Suppressor macrophage treated with lipopolysaccharide for 1 hour (primary cell): ENCODE measurements around the gene CDK2AP2.
"Not testable (repeated sequence)": the region's sequence is repeated elsewhere in the genome, so short reads cannot be mapped to it uniquely, and the experiment has no call there.

Source experiments
- DNase-seq, 3 donors: peaks; one replicate each; pipeline ENCODE4 v3.0.0-alpha.2; 2020 to 2022

CDK2AP2 gene

DNA sequence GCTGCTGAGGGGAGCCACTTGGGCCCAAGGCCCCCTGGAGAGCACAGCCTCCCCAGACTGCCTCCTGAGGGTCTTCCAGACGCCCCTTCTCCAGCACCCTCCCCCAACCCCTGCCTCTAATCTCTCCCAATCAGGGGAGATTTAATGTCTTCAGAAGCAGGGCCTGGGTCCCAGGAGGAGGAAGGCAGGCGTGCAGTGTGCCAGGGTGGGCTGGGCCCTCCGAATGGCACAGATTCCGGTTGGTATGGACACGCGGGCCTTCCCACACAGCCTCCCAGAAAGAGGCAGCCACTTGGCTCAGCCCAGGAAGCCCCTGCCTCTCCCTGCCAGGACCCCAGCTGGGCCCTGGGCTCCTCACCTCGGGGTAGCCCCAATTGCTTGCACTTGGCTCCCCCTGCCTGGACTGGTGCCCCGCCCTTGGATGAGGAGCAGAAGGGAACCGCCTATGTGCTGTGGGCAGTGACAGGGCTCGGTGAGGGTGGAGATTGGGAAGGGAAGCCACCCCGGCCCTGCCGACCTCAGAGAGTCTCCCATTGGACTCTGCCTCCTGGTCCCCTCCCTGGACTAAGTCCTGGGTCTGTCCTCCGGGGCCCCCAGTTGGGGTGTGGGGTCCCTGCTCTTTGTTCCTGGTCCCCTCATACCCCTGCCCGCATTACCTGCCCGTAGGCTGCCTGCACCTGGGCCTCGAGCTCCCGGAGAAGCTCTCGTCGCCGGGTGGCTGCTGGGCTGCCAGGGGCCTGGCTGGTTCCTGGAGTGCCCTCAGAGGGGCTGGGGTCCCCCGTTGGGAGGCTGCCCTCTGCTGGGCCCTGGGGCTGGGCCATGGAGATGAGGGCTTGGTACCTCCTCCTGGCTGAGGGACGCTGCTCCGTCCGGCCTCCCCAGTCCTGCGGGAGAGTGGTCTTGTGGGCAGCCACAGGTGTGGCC is 15.9 kb upstream of the CDK2AP2 start:
- DNase-seq = no peak

GRCh38 chr11:67522844-67523555 is 15.0 kb upstream of the CDK2AP2 start, which contains the start of gene CABP2:
TSS of gene CABP2 (minus strand) at chr11:67523446. CDS start at chr11:67523326, 120 bp downstream.
- no peak for DNase-seq

DNA sequence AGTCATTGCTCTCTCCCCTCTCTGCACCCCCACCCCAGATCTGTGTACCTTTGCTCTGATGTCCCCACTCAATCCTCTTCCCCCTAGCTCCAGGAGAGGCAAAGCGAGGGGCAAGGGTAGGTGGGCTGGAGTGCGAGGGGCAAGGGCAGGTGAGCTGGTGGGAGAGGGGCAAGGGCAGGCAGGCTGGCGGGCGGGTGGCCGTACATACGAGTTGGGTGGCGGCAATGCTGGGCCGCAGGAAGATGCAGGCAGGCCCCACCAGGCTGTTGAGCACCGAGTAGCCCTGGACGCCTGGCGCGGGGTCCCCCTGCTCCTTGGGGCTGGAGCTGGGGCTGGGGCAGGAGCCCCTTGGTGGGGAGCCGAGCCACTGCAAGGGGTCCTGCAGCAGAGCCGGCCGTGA is 14.4 kb upstream of the CDK2AP2 start:
- no peak for DNase-seq

GRCh38 chr11:67521924-67522323 is 14.0 kb upstream of the CDK2AP2 start:
- DNase-seq = no peak

DNA sequence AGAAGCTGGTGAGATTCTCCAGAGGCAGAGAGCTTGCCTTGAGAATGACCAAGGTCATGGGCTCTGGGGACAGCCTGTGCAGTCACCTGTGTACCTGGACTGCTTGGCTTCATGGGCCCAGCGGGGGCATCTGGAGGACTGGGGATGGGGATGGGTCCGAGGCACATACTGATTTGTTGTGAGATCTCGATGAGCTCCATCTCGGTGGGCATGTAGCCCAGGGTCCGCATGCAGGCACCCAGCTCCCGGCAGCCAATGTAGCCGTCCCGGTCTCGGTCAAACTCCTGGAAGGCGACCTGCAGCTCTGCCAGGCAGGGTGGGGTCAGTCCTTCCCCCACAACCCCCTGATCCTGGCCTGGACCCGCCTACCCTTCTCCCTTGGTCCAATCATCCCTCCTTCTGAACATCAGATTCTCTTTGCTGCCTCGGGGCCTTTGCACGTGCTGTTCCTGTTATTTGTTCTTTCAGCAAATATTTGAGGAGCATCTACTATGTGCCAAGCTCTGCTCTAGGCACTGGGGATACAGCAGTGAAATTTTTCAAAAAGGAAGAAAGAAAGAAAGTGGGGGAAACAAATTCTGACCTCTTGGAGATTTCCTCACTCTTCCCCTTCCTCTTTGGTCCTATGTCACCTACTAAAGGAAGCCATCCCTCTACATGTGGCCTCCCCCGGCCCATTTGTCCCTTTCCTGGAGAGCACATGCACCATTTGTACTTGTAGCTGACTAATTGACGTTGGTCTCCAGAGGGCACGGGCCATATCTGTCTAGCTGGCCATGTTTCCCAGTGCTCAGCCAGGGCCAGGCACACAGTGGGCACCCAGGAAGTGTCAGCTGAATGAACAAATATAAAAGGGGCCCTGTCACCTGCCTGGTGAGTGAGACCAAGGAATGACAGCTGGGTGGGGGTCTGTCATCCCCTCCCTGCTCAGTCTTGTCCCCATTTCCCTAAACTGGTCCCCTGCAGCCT is 13.2 kb upstream of the CDK2AP2 start:
- DNase-seq = no peak

GRCh38 chr11:67519726-67520125 is 11.8 kb upstream of the CDK2AP2 start:
- no peak for DNase-seq

GRCh38 chr11:67517784-67518552 is 10.0 kb upstream of the CDK2AP2 start:
- DNase-seq = no peak

- no peak for DNase-seq
Observed at GRCh38 chr11:67516806-67517205, 8.8 kb upstream of the CDK2AP2 start.

DNA sequence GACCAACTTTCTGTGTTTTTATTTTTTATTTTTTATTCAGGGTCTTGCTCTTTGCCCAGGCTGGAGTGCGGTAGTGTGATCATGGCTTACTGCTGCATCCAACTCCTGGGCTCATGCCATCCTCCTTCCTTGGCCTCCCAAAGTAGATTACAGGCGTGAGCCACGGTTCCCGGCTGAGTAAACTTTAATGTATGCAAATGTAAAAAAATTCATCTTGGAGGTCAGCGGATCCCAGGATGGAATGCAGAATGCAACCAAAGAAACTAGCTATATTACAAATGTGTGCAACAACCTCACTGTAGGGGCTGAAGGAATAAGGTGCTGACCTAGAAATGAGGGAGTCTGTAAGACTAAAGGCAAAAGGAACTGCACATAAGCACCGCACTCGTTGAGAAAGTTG is 6.2 kb upstream of the CDK2AP2 start:
- no peak for DNase-seq

DNA sequence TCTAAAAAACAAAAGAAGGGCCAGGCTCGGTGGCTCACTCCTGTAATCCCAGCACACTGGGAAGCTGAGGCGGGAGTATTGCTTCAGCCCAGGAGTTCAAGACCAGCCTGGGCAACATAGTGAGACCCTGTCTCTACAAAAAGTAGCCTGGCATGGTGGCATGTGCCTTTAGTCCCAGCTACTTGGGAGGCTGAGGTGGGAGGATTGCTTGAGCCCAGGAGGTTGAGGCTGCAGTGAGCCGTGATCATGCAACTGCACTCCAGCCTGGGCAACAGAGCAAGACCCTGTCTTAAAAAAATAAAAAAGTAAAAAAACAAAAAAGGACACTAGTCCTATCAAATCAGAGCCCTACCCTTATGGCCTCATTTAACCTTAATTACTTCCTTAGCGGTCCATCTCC is 3.6 kb upstream of the CDK2AP2 start:
- not testable (repeated sequence) for DNase-seq

DNA sequence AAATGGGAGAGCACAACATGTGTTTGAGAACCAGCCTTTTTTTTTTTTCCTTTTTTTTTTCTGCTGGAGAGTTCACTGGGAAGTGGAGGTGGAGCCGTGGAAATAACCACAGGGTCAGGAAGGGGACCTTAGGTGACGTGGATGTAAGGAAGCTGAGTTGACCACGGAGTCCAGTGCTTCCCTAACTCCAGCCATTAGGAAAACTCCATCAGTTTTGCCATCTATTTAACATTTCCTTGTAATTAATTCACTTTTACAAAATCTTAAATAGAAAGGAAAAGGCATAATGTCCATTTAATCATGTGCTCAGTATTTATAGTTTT is 2.0 kb upstream of the CDK2AP2 start:
- DNase-seq = no peak

GRCh38 chr11:67508486-67509121 is 642 bp upstream of the CDK2AP2 start:
- DNase-seq = peak; percentile 97 to 99 (median 99)

DNA sequence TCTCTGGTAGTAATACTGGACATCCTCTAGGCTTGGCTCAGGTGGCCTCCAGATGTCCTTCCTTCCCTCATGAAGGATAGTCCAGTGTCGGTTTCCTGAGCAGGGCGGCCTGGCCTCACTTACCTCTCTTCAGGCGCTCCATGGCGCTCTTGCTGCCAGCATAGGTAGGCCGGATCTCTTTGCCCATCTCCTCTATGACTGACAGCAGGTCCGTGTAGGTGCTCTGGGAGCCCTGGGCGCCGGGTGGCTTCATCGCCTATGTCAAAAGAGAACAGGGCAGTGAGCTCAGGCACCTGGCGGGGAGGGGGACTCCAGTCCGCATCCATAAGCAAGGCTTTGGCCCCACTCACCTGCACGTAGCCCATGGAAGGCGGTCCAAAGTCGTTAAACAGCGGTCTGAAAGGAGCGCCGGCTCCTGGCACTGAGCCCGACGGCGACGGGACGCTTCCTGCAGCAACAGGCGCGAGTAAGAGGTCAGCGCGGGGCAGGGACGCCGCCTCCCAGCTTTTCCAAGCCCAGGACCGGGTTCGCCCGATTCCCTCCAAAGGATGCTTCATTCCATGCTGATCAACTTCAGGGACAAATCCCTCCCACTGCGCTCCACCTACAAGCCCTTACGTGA is 609 bp downstream of the CDK2AP2 start:
- DNase-seq = no peak

DNA sequence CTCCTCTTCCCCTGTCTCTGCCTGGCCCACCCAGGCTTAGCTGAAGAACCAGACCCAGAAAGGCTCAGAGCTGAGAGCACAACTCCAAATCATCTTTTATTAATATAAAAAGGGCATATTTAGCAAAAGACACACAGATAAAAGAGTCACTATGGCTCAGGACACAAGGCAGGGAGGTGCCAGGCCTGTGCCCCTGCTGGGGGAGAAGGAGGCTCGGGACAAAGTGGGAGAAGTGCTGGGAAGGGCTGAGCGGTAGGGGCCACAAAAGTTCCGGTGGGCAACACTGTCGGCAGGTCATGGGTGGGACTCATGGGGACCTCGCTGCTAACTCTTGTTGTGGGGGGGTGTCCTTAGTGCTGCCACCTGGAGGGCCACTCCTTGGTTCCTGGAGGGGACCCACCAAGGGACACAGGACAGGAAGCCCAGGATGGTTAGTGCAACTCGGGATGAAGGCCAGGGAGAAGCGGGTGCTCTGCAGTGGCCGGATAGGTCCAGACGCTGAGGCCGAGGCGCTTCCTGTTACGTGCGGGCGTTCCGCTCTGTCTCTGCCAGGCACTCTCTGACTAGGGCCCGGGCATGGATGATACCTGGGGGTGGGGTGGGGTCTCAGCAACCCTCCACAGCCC is 1.4 kb downstream of the CDK2AP2 start:
- DNase-seq = no peak

- DNase-seq = peak; percentile 98 to 99 (median 99)
Observed at GRCh38 chr11:67505605-67506396, 2.2 kb downstream of the CDK2AP2 start.

DNA sequence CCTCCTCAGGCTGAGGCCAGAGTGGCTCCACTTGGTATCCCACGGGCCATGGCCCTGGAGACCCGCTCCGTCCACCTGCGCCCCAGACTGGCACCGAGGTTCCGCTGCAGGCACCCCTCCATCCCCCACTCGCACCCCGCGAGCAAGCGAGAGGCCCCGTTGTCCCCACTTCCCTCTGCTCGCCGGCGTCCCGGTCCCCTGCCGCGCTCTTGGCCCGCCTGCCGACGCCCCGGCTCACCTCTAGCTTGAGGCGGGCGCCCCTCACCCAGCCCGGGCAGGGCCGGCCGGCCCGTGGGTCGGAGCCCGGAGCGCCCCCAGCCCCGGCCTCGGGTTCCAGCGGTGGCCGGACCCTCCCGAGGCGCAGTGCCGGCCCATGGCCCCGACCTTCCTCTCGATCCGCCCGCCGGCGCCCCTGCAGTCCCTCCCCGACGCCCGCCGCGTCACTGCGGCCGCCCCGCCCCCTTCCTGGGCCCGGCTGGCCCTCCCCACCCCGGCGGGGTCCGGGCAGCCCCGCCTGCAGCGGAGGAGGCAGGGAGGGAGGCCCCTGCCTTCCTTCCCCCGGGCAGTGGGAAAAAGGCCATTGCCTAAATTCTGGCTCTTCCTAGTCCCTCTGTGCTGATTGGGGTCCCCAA is 2.9 kb downstream of the CDK2AP2 start, which contains the start of gene PITPNM1:
PITPNM1 (minus strand) TSS at position 414 of the 632 bp plus-strand sequence. CDS start 1,183 bp downstream, outside the sequence.
- peak; percentile 73 to 92 (median 80) for DNase-seq

DNA sequence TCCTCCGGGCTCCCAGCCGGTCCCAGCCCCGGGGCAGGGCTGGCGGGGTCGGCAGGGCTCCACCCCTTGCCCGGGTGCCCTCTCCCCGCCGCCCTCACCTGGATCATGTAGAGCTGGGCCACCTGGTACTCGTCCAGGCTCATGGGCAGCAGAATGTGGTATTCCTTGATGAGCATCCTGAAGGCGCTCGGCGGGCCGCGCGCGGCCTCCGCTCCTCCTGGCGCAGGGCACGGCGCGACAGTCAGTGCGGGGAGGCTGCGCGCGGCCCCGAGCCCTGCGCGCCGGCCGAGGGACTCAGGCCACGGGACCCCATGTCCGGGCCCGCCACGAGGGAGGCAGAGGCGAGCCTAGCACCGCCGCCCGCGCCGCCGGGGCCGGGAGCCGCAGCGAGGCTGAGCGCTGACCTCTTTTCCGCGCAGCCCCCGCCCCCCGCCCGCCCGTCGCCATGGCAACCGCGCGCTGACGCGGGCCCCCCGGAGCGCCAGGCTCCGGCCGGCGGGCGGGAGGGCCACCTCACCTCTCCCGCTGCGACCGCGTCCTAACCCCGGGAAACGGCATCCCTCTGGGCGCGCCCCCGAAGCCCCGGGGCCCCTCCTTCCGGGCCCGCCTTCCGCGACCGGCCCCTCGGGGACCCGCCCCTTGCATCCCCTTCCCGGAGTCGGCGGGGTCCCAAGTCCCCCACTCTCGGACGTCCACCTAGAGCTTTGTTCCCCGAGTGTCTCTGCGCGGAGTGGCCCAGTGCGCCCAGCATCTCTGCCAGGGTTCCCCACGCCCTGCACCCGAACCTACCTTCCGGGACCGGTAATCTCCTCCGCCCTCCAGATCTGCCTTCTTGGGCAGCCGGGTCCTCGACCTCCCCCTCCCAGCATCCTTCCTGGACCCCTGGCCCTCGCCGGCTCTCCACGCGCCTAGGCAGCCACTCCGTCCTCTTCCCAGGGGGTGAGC is 3.7 kb downstream of the CDK2AP2 start:
- peak in 2 of 3 donors; percentile 25 to 53 for DNase-seq
